ENCODE results near the gene WDR31. TPM values are rescaled to one million over a fixed set of nuclear protein-coding genes. Genes with fewer than 3 reads are reported as not detected.

The WDR31 gene
- total and polyA plus RNA-seq, 2 experiments from 2014 or later, result 4.1 to 5.4 TPM

DNA sequence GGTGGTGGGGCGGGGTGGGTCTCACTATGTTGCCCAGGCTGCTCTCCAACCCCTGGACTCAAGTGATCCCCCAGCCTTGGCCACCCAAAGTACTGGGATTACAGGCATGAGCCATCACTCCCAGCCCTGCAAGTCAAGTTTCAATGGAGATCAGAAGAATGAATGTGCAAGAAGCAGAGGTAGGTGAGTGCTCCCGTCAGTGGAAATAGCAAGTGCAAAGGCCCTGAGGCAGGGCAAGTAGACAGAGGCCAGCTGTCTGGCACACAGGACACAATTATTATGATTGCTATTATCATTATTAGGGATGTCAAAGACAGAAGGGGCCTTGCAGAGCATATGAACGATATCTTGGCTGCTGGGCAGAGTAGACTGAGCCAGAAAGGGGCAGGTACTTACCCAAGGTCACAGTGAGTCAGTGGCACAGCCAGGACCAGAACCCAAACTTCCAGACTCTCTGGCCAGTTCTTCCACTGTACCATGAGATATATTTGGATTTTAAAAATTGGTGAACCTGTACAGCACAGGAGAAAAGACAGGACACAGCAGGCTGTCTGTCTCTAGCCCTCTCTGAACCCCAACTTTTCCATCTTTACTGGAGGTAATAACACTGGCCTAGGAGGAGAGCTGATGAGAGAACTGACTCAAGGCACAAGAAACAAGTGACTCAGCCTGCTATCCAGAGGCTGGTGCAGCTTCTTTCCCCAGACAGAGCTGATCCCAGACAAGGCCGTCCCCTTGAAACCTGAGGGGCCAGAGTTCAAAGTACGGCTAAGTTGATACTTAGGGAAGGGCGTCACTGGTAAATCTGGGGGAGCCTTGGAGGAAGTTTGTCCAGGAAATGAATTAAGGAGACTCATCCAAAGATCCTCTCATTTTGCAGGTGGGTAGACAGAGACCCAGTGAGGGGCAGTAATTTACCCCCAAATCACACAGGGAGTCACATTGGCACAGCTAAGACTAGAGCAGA is 35.3 kb upstream of the WDR31 start:
- Histone ChIP-seq H3K9me3 (ENCODE audit: low read depth) (no peaks in the 10 kb centered on the region), H3K27ac (no peak overlapping the region), H3K27me3 (no peaks in the 10 kb centered on the region), H3K4me3 (no peak overlapping the region), H3K36me3 (peaks cover 7% of the 10 kb centered on the region), H3K4me1 (ENCODE audit: low read depth) (peaks cover 11% of the 10 kb centered on the region)
- TF ChIP-seq, protein P1, sequence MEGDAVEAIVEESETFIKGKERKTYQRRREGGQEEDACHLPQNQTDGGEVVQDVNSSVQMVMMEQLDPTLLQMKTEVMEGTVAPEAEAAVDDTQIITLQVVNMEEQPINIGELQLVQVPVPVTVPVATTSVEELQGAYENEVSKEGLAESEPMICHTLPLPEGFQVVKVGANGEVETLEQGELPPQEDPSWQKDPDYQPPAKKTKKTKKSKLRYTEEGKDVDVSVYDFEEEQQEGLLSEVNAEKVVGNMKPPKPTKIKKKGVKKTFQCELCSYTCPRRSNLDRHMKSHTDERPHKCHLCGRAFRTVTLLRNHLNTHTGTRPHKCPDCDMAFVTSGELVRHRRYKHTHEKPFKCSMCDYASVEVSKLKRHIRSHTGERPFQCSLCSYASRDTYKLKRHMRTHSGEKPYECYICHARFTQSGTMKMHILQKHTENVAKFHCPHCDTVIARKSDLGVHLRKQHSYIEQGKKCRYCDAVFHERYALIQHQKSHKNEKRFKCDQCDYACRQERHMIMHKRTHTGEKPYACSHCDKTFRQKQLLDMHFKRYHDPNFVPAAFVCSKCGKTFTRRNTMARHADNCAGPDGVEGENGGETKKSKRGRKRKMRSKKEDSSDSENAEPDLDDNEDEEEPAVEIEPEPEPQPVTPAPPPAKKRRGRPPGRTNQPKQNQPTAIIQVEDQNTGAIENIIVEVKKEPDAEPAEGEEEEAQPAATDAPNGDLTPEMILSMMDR (IDR thresholded peaks at IDR 0.05; ENCODE audit: low read depth, low read length), result no peak
- DNase-seq (ENCODE audit: low read depth in 1 of 2, low spot score in 1 of 2), result no peak

GRCh38 chr9:113373676-113374392 is 33.8 kb upstream of the WDR31 start:
- H3K9me3 ChIP-seq (ENCODE audit: low read depth), result no peaks in the 10 kb centered on the region
- TF ChIP-seq, protein P1 (IDR thresholded peaks at IDR 0.05; ENCODE audit: low read depth, low read length), result no peak
- no peak for DNase-seq (ENCODE audit: low read depth in 1 of 2, low spot score in 1 of 2)

DNA sequence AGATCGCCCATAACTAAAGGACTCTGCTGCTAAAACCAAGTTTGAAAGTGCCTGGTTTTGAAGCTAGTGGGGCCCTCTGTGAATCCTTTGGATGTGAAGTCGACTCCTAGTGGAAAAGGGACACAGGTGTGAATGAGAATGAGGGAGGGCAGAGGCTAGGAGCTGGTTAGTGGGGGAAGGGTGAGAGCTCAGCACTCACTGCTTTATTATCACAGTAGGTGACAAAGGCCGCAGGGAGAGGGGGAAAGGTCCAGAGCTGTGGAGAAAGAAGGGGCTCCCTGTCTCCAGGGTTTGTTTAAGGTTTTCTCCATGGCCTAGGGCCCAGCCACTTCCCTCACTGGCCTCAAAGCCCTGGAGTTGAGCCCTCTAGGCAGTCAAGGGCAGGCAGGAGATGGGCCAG is 33.2 kb upstream of the WDR31 start:
- Histone ChIP-seq H3K4me3 (no peak overlapping the region), H3K36me3 (peaks cover 7% of the 10 kb centered on the region), H3K27me3 (no peaks in the 10 kb centered on the region), H3K27ac (peak overlapping the region; percentile 8), H3K4me1 (ENCODE audit: low read depth) (no peaks in the 10 kb centered on the region), H3K9me3 (ENCODE audit: low read depth) (no peaks in the 10 kb centered on the region)
- TF ChIP-seq, protein P1 (IDR thresholded peaks at IDR 0.05; ENCODE audit: low read depth, low read length), result no peak
- no peak for DNase-seq (ENCODE audit: low read depth in 1 of 2, low spot score in 1 of 2)

More at GRCh38 chr9:113373676-113374392, 33.8 kb upstream of the WDR31 start:
- Histone ChIP-seq H3K4me3 (no peak overlapping the region), H3K36me3 (peaks cover 7% of the 10 kb centered on the region), H3K27ac (peak overlapping the region; percentile 8), H3K27me3 (no peaks in the 10 kb centered on the region), H3K4me1 (ENCODE audit: low read depth) (peaks cover 5% of the 10 kb centered on the region)

DNA sequence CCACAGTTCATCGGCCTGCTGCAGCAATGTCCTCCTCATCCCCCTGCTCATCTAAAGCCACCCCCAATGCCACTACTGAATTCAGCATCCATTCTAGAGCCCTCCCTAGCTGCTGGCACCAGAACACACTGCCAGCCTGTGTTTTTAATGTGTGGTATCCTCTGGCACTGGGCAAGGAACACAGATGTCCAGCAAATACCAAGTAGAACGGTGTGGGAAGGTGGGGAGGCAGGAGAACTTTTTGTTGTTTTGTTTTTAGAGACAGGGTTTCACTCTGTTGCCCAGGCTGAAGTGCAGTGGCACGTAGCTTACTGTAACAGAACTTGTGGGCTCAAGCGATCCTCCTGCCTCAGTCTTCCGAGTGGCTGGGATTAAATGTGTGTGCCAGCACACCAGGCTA is 32.0 kb upstream of the WDR31 start:
- Histone ChIP-seq H3K27ac (no peak overlapping the region), H3K4me3 (no peak overlapping the region), H3K27me3 (no peaks in the 10 kb centered on the region), H3K9me3 (ENCODE audit: low read depth) (no peaks in the 10 kb centered on the region), H3K36me3 (peaks cover 7% of the 10 kb centered on the region), H3K4me1 (ENCODE audit: low read depth) (no peaks in the 10 kb centered on the region)
- TF ChIP-seq, protein P1 (IDR thresholded peaks at IDR 0.05; ENCODE audit: low read depth, low read length), result no peak
- no peak for DNase-seq (ENCODE audit: low read depth in 1 of 2, low spot score in 1 of 2)

- TF ChIP-seq, protein P1 (IDR thresholded peaks at IDR 0.05; ENCODE audit: low read depth, low read length), result no peak
- H3K27ac ChIP-seq, result no peak overlapping the region
- H3K4me3 ChIP-seq, result no peak overlapping the region
- DNase-seq (ENCODE audit: low read depth in 1 of 2, low spot score in 1 of 2), result no peak
- no peaks in the 10 kb centered on the region for H3K4me1 ChIP-seq (ENCODE audit: low read depth)
- H3K36me3 ChIP-seq, result peaks cover 7% of the 10 kb centered on the region
- no peaks in the 10 kb centered on the region for H3K9me3 ChIP-seq (ENCODE audit: low read depth)
- no peaks in the 10 kb centered on the region for H3K27me3 ChIP-seq
These were observed 30.8 kb upstream of the WDR31 start for GRCh38 chr9:113370806-113371325.

Data from cardiac muscle cell (in vitro differentiated cells and primary cell).